22Rv1 (cell line): ENCODE data around the gene FAM193B.

Experiments
- ZFX ChIP-seq: fragments of 450-650 bp; IDR thresholded peaks from 2 replicates; pipeline ENCODE4 v1.6.1; 2017; ENCODE audit warnings: antibody characterized with exemption, borderline replicate concordance
- TF ChIP-seq, protein P1 (sequence below): fragments of 450-650 bp; IDR thresholded peaks from 2 replicates; pipeline ENCODE4 v1.5.1; 2017; ENCODE audit warnings: mild to moderate bottlenecking

DNA sequence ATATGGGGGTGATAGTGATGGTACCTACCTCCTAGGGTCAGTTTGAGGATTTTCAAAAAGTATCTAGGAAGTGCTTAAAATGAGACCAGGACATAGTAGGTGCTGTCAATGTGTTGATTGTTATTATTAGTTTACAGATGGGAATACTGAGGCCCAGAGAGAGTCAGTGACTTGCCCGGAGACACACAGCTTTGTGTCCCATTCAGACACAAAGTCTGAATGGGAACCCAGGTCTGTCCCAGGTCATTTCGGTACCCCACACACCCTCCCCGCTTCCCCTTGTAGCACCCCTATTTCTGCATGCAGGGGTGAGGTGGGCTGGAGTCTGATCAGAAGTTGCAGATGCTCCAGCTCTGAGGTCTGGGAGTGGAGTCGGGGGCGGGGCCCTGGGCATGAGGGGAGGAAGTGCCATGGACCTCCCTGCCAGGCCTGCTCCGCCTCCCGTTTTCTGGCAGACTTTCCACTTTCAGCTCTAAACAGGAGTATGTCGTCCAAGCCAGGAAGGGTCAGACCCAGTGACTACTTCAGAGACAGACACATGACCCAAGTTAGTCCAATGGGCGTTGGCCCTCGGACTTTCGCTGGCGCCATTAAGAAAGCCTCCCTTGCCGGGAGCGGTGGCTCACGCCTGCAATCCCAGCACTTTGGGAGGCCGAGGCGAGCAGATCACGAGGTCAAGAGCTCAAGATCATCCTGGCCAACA, 77.7 kb downstream of the FAM193B start:
- TF ChIP-seq, protein P1, sequence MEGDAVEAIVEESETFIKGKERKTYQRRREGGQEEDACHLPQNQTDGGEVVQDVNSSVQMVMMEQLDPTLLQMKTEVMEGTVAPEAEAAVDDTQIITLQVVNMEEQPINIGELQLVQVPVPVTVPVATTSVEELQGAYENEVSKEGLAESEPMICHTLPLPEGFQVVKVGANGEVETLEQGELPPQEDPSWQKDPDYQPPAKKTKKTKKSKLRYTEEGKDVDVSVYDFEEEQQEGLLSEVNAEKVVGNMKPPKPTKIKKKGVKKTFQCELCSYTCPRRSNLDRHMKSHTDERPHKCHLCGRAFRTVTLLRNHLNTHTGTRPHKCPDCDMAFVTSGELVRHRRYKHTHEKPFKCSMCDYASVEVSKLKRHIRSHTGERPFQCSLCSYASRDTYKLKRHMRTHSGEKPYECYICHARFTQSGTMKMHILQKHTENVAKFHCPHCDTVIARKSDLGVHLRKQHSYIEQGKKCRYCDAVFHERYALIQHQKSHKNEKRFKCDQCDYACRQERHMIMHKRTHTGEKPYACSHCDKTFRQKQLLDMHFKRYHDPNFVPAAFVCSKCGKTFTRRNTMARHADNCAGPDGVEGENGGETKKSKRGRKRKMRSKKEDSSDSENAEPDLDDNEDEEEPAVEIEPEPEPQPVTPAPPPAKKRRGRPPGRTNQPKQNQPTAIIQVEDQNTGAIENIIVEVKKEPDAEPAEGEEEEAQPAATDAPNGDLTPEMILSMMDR, result no peak
- TF ChIP-seq ZFX, result no peak
